ENCODE data around the gene ERLIN1. TPM values are rescaled to one million over a fixed set of nuclear protein-coding genes. Genes with fewer than 3 reads are reported as not detected.

The ERLIN1 gene
- total RNA-seq, 1 experiment from 2014 or later = 15.1 TPM

GRCh38 chr10:100157156-100157555 lies 28.7 kb downstream of the ERLIN1 start:
- no peak for ATAC-seq
- no TSS peak for BruUV-seq (replicated peaks)
- H3K27ac ChIP-seq (ENCODE audit: low read length) = no peak overlapping the region

GRCh38 chr10:100155936-100156335 lies 29.9 kb downstream of the ERLIN1 start:
- Histone ChIP-seq H3K9me2 (replicated peaks; ENCODE audit: low read length) (no peaks in the 10 kb centered on the region), H3K4me3 (ENCODE audit: low read length) (no peak overlapping the region), H3K79me2 (ENCODE audit: low read length) (no peaks in the 10 kb centered on the region), H3K27me3 (ENCODE audit: low read length) (no peaks in the 10 kb centered on the region), H4K20me1 (ENCODE audit: low read length) (no peaks in the 10 kb centered on the region), H3F3A (ENCODE audit: low read length, unreplicated experiment) (no peaks in the 10 kb centered on the region), H3K4me1 (ENCODE audit: insufficient read depth, low read length) (peaks cover 19% of the 10 kb centered on the region), H3K9me3 (ENCODE audit: low read length) (no peaks in the 10 kb centered on the region), H3K27ac (ENCODE audit: low read length) (no peak overlapping the region), H3K9ac (ENCODE audit: low read length) (no peak overlapping the region), H3K36me3 (ENCODE audit: low read depth, low read length) (peaks cover 46% of the 10 kb centered on the region), H3K4me2 (ENCODE audit: low read length) (no peak overlapping the region), H2AFZ (ENCODE audit: low read length) (no peak overlapping the region)
- intact Hi-C loops (cut with micrococcal nuclease) = no loop called here
- ATAC-seq (no peak), DNase-seq (no peak)
- BruUV-seq (replicated peaks) = no TSS peak
- CTCF ChIA-PET = interaction anchor here (0.6 kb wide), 1 partner anchor 246 kb away, joined by 3 read pairs; no protein-coding TSS in a partner anchor
- TF ChIP-seq EZH2phosphoT487 (IDR thresholded peaks at IDR 0.05; ENCODE audit: borderline replicate concordance, low read length) (no peak), CTCF (conservative IDR thresholded peaks at IDR 0.05; ENCODE audit: low read depth, low read length) (no peak), EZH2 (IDR thresholded peaks at IDR 0.05; ENCODE audit: low read length, unreplicated experiment) (no peak)
- POLR2A ChIA-PET (ENCODE audit: unreplicated experiment) = no interaction called here

More at GRCh38 chr10:100157156-100157555, 28.7 kb downstream of the ERLIN1 start:
- ChIA-PET POLR2A (ENCODE audit: unreplicated experiment) (no interaction called here), CTCF (no interaction called here)
- Histone ChIP-seq H4K20me1 (ENCODE audit: low read length) (no peaks in the 10 kb centered on the region), H2AFZ (ENCODE audit: low read length) (no peak overlapping the region), H3K4me2 (ENCODE audit: low read length) (no peak overlapping the region), H3K4me3 (ENCODE audit: low read length) (no peak overlapping the region), H3K9me3 (ENCODE audit: low read length) (no peaks in the 10 kb centered on the region), H3K9ac (ENCODE audit: low read length) (no peak overlapping the region), H3K9me2 (replicated peaks; ENCODE audit: low read length) (no peaks in the 10 kb centered on the region), H3K79me2 (ENCODE audit: low read length) (no peaks in the 10 kb centered on the region), H3K4me1 (ENCODE audit: insufficient read depth, low read length) (peaks cover 19% of the 10 kb centered on the region), H3K27me3 (ENCODE audit: low read length) (no peaks in the 10 kb centered on the region), H3K36me3 (ENCODE audit: low read depth, low read length) (peaks cover 40% of the 10 kb centered on the region), H3F3A (ENCODE audit: low read length, unreplicated experiment) (no peaks in the 10 kb centered on the region)
- TF ChIP-seq EZH2 (IDR thresholded peaks at IDR 0.05; ENCODE audit: low read length, unreplicated experiment) (no peak), EZH2phosphoT487 (IDR thresholded peaks at IDR 0.05; ENCODE audit: borderline replicate concordance, low read length) (no peak), CTCF (conservative IDR thresholded peaks at IDR 0.05; ENCODE audit: low read depth, low read length) (no peak)
- intact Hi-C loops (cut with micrococcal nuclease) = no loop called here
- no peak for DNase-seq

- H3K9me3 ChIP-seq (ENCODE audit: low read length) = no peaks in the 10 kb centered on the region
- intact Hi-C loops (cut with micrococcal nuclease) = no loop called here
- H3K36me3 ChIP-seq (ENCODE audit: low read depth, low read length) = peaks cover 48% of the 10 kb centered on the region
- no TSS peak for BruUV-seq (replicated peaks)
- no peak for TF ChIP-seq EZH2phosphoT487 (IDR thresholded peaks at IDR 0.05; ENCODE audit: borderline replicate concordance, low read length)
- no peak for TF ChIP-seq EZH2 (IDR thresholded peaks at IDR 0.05; ENCODE audit: low read length, unreplicated experiment)
- no peak for TF ChIP-seq CTCF (conservative IDR thresholded peaks at IDR 0.05; ENCODE audit: low read depth, low read length)
- H3F3A ChIP-seq (ENCODE audit: low read length, unreplicated experiment) = no peaks in the 10 kb centered on the region
- ChIA-PET POLR2A (ENCODE audit: unreplicated experiment) (no interaction called here), CTCF (no interaction called here)
- H3K4me1 ChIP-seq (ENCODE audit: insufficient read depth, low read length) = peaks cover 21% of the 10 kb centered on the region
- no peak overlapping the region for H2AFZ ChIP-seq (ENCODE audit: low read length)
- H3K27me3 ChIP-seq (ENCODE audit: low read length) = no peaks in the 10 kb centered on the region
- no peaks in the 10 kb centered on the region for H3K9me2 ChIP-seq (replicated peaks; ENCODE audit: low read length)
- no peak overlapping the region for H3K9ac ChIP-seq (ENCODE audit: low read length)
- H3K79me2 ChIP-seq (ENCODE audit: low read length) = no peaks in the 10 kb centered on the region
- no peak overlapping the region for H3K27ac ChIP-seq (ENCODE audit: low read length)
- H3K4me2 ChIP-seq (ENCODE audit: low read length) = no peak overlapping the region
- no peak for ATAC-seq
- H4K20me1 ChIP-seq (ENCODE audit: low read length) = no peaks in the 10 kb centered on the region
- DNase-seq = no peak
- no peak overlapping the region for H3K4me3 ChIP-seq (ENCODE audit: low read length)
Observed at GRCh38 chr10:100154666-100155065, 31.2 kb downstream of the ERLIN1 start.
